ENCODE data around the gene AP2B1. TPM values are rescaled to one million over a fixed set of nuclear protein-coding genes. Genes with fewer than 3 reads are reported as not detected.

AP2B1 gene
- polyA plus RNA-seq, 1 donor, result 143 TPM

DNA sequence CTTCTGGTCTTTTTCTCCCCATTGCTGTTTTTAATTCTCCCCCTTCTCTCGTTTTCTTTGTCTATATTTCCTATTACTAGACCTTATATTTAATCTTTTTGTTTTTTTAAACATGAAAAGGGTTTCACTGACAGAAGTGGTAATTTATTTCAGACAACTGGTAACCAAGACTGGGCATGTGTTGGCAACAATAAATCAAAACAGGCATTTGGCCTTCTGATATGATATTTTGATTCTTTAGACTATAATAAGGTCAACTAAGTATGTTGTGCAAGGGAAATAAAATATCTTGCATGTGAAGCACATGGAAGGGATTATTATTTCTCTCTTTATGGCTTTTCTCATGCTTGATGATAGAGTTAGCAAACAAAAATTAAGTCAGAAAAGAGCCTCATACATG, 34.6 kb downstream of the AP2B1 start:
- no peak for DNase-seq

DNA sequence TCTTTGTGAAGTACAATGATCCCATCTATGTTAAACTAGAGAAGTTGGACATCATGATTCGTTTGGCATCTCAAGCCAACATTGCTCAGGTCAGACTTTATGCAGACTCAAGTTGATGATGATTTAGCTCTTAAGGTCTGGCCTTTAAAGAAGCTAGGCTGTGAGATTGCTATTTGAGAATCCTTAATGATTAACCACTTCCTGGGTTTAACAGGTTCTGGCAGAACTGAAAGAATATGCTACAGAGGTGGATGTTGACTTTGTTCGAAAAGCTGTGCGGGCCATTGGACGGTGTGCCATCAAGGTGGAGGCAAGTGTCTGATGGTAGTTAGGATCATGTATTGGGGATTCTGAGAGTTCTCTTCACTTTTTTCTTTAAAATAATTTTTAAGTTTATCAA, 40.3 kb downstream of the AP2B1 start:
- no peak for DNase-seq

DNA sequence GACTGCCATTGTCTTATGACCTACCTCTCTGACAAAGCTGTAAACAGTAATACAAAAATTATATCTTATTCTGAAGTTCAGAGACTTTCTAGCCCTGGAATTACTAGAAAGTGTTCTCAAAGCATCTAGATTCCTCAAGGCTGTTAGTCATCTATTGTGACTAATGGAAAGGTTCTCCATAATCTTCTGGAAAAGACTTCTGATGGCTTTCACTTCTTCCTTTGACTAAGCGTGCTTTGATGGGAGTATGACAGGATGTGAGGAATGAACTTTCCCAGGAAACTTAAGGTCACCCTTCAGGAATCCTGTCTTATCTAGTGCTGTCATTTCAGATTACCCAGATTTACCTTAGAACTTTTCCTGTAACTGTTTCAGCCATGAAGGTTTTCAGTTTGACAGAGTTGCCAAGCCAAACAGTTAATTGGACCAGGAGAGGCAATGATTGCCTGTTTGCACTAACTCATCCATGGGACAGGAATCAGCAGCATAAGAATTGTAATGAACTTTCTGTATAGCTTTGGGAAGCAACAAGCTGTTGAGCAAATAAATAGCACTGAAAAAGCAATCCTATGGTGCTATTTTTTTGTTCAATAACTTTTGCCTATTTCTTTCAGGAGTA, 43.5 kb downstream of the AP2B1 start:
- no peak for DNase-seq

DNA sequence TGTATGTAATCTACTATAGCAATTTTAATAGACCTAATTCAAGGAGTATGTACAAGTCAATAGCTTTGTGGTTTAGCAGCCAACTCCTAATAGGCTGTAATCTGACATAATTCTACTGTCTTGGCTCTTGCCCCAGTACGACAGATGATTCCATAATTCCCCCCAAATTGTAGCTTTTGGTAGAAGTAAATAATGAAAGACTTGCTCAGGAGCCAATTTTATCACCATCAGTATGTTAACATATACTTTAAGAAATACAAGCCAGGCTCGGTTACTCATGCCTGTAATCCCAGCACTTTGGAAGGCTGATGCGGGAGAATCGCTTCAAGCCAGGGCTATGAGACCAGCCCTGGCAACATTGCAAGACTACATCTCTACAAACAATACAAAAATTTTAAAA, 53.9 kb downstream of the AP2B1 start:
- DNase-seq, result no peak

DNA sequence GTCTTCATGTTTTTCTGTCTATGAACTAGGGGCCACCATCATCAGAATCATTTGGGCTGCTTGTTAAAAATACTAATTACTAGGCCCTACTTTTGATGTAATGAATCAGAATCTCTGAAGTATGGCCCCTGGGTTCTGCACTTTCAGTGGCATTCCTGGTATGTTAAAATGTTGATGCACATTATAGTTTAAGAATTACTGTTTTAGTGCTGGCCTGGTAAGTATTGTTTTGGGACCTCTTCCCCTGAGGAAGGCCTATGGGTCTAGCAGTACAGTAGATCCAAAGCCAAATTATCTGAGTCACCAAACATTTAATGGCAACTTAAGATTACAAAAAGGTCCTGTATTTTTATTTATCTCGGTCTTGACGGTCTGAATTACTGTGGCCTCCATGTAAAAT, 58.8 kb downstream of the AP2B1 start:
- DNase-seq, result no peak

DNA sequence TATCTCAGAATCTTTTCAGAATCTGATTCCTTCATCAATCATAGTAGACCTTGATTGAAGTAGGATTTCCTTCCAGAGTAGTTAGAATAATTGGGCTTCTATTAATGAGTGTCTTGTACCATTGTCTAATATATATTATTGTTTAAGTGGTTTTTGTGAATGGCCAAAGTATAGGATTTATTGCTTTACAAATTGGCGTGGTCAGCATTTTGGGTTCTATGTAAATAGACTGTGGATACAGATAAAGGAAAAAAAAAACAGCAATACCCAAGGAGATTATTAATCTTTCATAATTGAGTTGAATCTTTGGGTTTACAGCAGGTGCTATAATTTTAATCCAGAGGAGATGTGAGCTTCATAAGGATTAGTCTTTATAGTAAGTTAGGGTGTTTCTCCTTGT, 64.3 kb downstream of the AP2B1 start:
- no peak for DNase-seq

DNA sequence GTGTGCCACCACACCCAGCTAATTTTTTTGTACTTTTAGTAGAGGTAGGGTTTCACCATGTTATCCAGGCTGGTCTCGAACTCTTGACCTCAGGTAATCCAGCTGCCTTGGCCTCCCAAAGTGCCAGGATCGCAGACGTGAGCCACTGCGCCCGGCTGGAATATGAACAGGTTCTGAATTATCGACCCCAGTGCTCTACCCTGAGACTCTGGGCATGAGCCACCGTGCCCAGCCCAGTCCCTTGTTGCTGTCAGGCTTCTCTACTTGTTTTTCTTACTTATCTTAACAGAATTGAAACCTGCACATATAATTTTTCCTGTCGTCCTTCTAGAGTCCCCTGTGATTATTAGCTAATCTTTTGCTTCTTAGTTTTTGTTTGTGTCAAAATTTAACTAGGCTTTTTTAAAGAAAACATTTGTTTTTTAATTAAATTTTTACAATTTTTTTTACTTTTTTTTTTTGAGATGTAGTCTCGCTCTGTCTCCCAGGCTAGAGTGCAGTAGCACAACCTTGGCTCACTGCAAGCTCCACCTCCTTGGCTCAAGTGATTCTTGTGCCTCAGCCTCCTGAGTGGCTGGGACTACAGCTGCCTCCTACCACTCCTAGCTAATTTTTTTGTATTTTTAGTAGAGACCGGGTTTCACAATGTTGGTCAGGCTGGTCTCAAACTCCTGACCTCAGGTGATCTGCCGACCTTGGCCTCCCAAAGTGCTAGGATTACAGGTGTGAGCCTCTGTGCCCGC, 66.7 kb downstream of the AP2B1 start:
- no peak for DNase-seq

DNA sequence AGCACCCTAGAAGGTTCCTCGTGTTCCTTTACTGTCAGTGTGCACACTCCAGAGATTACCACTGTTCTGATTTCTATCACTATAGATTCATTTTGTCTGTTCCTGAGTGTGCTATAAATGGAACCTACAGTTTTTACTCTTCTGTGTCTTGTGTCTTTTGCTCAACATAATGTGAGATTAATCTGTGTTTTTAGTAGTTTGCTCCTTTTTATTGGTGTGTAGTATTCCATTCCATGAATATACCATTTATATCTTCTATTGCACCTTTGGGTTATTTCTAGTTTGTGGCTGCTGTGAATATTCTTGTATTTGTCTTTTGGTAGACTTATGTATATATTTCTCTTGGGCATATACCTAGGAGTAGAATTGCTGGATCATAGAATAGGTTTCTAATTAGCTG, 68.2 kb downstream of the AP2B1 start:
- no peak for DNase-seq

DNA sequence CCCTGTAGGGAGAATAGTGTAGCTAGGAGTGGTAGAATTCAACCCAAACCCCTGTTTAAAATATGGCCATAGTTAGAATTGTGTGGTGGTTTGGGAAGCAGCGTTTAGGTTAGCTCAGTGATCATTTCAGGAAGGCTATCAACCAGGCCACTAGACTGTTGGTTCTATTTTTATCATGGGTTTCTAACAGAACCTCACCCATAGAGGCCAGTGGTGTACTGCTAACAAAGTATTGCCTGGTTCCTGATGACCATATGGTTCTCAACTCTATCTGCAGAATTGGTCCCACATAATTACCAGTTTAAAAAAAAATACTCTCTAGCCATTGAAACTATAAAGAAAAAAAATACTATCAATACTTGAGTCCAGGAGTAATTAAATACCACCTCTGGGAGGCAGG, 73.8 kb downstream of the AP2B1 start:
- no peak for DNase-seq

DNA sequence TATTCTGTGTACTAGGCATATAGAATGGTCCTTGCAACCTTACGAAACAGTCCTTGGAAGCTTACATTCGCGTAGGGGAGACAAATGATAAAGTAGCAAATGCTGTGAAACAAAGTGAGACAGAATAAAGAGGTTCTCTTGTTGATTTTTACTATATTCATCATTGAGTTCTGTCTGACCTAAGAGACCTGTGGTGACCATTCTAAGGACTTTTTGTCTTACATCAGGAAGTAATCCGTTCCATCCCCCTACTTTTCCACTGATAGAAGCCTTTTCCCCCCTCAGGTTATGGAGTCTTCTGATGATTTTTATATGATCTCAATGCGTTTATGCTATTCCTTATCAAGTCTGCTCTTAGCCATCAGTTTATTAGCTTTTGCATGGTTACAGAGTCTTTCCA, 77.6 kb downstream of the AP2B1 start:
- DNase-seq, result no peak

DNA sequence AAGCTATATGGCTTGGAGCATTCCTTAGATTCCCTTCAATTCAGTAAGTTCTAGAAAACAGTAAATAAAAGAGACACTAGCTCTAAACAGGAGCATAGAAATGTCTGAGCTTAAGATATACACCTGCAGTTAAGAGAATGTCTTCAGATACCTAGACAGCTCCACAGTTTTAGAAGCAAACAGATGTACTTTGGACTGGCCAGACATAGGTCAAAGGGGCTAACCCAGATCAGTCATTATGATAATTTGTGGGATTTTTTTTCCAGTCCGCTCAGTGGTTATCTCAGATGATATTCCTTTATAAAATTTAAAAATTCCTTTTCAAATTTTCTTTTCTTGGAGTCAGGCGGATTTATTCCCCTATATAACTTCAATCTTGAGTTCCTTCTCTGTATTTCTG, 78.5 kb downstream of the AP2B1 start:
- no peak for DNase-seq

DNA sequence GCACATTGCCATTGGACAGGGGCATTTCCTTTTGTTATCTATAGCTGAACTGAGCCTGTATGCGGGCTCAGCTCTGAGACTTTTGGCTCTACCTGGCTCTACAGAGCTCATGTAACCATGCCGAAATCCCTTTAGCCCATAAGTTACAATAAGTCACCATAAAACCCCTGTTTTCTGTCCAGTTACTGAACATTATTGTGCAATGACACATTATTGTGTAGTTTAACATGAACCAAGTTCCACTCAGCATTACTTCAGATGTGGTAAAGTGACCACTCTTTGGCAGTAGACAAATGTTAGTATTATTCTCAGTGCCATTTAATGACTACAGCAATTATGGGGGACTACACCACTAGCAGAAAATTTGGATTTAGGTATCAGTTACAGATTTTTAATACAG, 78.9 kb downstream of the AP2B1 start:
- DNase-seq, result no peak

DNA sequence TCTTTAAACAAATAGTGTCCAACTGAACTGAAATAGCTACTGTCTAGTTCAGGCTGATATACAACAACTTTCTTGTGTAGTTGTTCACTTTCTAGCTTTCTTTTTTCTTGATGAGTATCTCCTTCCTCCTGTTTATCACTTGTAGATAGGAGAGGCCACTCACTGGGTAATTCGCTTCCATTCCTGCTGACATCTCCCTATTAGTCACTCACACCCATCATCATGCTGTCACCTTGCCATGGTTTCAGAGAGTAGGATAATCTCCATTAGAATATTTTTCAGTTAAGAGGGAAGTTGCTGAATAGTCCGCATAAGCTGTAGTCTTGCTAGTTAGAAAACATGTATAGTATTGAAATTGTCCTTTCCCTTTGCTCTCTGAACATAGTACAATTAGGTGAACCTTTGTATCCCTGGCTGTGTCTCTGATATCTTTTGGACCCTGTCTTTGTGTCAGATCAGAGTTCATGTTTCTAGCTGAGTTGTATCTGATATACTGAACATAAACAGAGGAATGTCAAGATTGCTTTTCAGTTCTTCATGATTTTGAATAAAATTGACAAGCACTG, 79.9 kb downstream of the AP2B1 start:
- no peak for DNase-seq

DNA sequence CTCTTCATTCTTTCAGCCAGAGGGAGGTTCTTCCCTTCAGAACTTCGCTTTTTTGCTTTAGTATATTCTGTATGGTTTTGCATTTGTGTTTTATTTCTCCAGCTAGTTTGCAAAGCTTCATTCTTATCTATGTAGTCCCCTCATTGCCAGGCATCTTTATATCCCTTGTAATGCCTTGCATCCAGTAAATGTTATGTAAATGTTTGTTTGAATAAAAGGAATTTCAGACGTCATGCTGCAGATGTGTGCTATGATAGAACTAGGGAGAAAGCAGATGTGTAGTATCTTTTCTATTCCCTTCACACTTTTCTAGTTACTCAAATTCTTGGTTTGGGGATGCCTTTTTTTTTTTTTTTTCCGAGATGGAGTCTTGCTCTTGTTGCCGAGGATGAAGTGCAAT, 81.7 kb downstream of the AP2B1 start:
- DNase-seq, result no peak

DNA sequence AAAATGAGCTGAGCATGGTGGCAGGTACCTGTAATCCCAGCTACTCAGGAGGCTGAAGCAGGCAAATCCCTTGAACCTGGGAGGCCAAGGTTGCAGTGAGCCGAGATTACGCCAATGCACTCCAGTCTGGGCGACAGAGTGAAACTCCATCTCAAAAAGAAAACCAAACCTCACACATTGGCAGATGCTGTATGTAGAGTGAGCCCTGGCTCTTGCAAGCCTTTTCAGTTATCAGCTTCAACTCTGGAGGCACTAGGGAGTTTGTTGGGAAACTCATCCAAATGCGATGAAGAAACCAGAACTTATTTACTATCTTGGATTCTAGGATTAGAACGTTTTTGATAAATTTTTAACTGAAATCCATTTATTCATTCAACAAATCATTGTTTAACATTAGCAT, 87.4 kb downstream of the AP2B1 start:
- no peak for DNase-seq

DNA sequence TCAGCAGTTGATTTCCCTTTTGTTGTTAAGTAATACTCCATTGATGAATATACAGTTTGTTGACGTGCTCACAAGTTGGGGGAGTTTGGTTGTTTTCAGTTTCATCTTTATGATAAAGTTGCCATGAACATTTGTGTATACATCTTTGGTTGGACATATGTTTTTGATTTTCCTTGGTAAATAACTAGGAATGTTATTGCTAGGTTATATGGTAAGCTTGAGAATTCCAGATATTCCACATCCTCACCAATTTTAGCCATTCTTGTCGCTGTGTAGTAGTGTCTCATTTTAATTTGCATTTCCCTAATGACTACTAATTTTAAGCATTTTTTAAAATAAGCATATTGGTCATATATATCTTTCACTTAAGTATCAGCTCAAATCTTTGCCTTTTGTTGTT, 89.3 kb downstream of the AP2B1 start:
- DNase-seq, result no peak

DNA sequence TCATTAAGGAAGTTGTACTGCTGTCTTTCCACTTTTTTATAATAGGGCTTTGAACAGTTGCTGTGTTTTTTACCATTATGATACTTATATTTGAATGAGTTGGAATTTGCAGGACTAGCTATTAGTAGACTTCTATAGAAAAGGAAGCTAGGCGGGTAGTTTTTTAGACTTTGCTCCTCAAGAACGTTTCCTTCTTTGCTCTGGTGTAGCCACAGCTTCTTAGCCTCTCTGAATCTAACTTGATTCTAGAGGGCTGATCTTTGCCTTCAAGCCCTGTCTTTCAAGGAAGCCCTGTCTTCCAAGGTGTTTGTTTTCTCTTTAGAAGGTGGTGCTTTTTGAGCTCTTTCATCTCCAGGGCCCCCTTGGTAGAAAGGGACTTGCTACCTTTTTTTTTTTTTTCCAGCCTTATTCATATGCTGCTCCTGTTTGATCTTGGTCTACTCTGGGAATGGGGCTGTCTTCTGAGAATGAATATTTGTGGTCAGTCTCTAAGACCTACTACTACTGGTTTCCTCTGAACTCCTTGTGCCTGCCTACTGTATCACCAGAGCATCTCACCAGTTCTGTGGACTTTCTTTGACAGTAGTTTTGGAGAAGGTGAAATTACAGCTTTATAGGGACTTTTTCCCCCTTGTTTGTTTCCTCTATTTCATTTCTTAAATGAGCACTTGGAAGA, 92.0 kb downstream of the AP2B1 start:
- DNase-seq, result no peak

DNA sequence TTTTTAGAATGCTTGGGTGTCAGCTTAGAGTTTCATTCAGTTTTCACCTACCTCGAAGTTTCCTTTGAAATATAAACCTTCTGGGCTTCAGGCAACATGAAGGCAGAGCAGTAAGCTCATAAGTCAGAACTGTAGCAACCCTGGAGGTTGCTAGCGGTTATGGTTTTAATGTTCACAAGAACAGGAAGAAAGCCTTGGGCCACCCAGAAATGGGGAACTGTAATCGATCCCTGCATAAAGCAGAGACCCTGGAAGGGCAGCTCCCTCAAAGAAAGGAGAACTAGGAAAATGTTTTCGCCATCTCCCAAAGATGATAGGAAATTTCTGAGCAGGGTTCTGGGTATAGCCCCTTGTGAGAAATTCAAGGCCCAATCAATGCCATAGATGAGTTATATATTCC, 96.5 kb downstream of the AP2B1 start:
- DNase-seq, result no peak

DNA sequence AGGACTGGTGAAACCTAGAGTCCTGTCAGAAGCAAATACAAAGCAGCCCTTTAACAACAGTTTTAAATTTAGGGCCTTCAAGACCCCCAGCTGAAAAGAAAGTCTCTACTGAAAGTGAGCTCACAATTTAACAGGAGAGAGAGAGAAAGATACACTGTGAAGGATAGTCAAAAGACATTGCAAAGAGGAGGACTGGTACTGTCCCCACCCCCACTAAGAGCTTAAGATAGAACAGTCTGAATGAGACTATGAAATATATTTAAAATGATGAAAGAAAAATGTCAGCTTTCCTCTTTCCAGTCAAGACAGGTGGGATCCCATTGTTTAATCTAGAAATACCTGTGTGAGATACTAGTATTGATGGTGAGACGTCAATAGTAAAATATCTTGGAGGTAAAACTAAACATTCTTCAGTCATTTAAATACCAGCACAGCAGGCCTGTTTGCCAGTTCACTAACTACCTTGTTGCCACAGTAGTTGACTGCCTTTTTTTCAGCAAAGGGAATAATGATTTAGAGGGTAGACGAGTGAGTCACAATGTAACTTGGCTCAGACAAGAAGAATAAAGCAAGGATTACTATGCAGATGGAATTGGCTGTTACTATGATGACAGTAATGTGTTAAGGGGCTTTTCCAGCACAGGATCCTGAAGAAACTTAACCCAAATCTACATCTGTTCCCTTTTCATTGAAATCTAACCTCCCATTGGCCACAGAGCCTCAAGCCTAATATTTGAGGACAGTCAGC, 97.1 kb downstream of the AP2B1 start:
- no peak for DNase-seq

DNA sequence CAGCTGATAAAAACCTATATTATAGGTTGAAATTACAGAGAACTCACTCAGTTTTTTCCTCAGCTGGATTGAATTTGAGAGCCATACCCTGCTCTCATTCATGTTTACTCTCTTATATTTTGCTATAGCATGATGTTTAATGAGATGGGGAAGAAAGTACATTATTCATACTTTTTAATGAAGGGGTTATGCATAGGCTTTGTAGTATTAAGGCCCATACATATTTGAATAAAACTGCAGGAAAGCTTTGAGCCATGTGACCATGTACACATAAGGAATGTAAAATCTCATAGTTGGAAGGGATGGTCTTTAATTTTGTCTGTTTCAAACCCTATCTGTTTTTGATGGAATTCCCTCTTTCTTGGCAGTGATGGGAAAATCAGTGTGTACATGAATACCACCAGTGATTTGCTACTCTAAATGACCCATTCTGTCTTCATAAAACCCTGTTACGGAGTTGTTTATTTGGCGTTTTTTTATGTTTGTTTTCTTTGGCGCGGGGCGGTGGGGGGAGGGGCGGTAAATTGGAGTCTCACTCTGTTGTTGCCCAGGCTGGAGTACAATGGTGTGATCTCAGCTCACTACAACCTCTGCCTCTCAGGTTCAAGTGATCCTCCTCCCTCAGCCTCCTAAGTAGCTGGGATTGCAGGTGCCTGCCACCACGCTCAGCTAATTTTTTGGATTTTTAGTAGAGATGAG, 105.5 kb downstream of the AP2B1 start:
- no peak for DNase-seq

DNA sequence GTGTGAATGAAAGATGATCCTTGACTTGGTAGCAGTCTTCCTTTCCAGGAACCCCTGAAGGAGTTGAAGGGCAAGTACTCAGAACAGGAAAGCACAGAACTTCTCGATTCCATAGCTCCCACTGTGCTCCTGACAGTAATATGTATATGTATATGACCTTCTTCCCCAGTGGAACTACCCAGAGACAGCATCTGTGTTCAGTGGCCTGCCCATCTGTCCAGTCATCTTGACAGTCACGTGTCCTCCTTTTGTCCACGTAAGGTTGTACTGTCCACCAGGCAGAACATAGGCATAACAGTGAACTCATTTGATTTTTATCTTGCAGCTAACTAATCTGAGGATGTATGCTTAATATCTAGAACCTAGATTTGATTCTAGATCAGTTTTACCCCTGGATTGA, 106.5 kb downstream of the AP2B1 start:
- DNase-seq, result no peak

DNA sequence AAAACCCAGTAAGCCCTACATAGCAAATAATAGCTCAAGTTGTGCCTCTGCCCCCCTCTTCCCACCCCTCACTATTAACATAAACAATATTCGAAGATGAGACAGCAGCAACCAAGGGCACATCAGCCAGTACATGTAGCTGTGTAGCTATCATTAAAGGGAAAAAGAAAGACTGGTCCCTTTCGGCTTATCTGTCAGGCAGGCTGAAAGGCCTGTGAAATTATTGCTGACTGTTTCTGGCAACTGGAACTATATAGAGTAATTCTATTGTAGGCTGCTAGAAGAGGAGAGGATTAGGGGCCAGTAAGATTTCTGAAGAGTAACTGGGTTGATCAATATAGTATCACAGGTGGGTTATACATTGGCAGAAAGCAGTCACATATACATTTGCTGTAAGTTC, 107.8 kb downstream of the AP2B1 start:
- DNase-seq, result no peak

All from left kidney (tissue), 2 donors.